ENCODE measurements around the gene SUN5. TPM values are rescaled to one million over a fixed set of nuclear protein-coding genes. Genes with fewer than 3 reads are reported as not detected.
"Not testable (repeated sequence)": the region's sequence is repeated elsewhere in the genome, so short reads cannot be mapped to it uniquely, and the experiment has no call there.

Gene SUN5, protein sequence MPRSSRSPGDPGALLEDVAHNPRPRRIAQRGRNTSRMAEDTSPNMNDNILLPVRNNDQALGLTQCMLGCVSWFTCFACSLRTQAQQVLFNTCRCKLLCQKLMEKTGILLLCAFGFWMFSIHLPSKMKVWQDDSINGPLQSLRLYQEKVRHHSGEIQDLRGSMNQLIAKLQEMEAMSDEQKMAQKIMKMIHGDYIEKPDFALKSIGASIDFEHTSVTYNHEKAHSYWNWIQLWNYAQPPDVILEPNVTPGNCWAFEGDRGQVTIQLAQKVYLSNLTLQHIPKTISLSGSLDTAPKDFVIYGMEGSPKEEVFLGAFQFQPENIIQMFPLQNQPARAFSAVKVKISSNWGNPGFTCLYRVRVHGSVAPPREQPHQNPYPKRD
- not detected for total RNA-seq
- polyA plus RNA-seq, result not detected
- long read RNA-seq, donor 1, result 0 reads
- long read RNA-seq, donor 2, result 0 reads

DNA sequence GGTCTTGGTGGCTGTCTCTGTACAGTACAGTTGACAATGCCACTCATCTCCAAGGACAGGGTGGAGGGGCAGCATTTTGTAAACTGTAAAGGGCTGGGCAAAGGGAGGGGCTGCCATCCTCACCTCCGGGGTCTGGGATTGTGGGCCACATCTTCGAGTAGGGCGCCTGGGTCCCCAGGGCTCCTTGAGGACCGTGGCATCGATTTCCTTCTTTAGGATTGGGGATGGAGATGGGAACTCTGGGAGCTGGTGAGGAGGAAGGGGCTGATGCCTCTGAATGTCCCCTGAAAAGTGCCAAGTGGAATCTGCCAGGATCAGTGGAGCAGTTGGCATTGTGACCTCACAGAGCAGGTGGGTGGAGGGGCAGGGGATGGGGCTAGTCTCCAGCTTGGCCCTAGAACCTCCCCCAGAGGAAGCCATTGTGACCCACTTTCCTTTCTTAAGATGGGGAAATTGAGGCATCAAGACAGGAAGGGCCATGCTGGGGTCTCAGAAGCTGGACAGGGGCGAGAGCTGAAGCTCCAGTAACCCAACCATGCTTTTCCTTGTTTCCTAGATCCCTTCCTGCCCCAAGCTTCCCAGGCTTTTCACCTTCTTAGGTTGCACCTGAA lies at the start of gene SUN5:
Gene SUN5, minus strand, starts transcription at position 293 of the 611 bp plus-strand sequence. Its CDS starts 93 bp downstream, at position 200.
- no peaks in the 10 kb centered on the region for H3K27me3 ChIP-seq (ENCODE audit: insufficient read depth in 3 of 3, low read length in 2 of 3)
- no peak within 1 kb of the TSS for H3K27ac ChIP-seq
- DNase-seq (no peak), ATAC-seq (no peak)
- no peak within 1 kb of the TSS for H3K4me3 ChIP-seq
- no peaks in the 10 kb centered on the region for H3K36me3 ChIP-seq (ENCODE audit: insufficient read depth in 1 of 2, low read depth in 1 of 2)
- intact Hi-C loops (cut with DNase I), result loop anchor here in 1 of 2 donors (1.0 kb wide), 1 partner anchor 25 kb away; no protein-coding TSS in a partner anchor
- TF ChIP-seq, protein P1, sequence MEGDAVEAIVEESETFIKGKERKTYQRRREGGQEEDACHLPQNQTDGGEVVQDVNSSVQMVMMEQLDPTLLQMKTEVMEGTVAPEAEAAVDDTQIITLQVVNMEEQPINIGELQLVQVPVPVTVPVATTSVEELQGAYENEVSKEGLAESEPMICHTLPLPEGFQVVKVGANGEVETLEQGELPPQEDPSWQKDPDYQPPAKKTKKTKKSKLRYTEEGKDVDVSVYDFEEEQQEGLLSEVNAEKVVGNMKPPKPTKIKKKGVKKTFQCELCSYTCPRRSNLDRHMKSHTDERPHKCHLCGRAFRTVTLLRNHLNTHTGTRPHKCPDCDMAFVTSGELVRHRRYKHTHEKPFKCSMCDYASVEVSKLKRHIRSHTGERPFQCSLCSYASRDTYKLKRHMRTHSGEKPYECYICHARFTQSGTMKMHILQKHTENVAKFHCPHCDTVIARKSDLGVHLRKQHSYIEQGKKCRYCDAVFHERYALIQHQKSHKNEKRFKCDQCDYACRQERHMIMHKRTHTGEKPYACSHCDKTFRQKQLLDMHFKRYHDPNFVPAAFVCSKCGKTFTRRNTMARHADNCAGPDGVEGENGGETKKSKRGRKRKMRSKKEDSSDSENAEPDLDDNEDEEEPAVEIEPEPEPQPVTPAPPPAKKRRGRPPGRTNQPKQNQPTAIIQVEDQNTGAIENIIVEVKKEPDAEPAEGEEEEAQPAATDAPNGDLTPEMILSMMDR (IDR thresholded peaks at IDR 0.05), result no peak
- 74 to 86% (median 78%) methylated on average over 6 of the region's 6 CpGs for WGBS, 3 donors
- no peaks in the 10 kb centered on the region for H3K4me1 ChIP-seq
- H3K9me3 ChIP-seq, result no peaks in the 10 kb centered on the region

GRCh38 chr20:33053291-33054106 lies 49.3 kb upstream of the SUN5 start, which contains the start of gene BPIFB3:
BPIFB3 (plus strand) TSS chr20:33053903; CDS start chr20:33055436, 1,533 bp downstream.
- TF ChIP-seq, protein P1 (IDR thresholded peaks at IDR 0.05), result no peak
- no peak for DNase-seq
- intact Hi-C loops (cut with DNase I), result no loop called here
- Histone ChIP-seq H3K9me3 (no peaks in the 10 kb centered on the region), H3K4me1 (no peaks in the 10 kb centered on the region), H3K36me3 (ENCODE audit: insufficient read depth in 1 of 2, low read depth in 1 of 2) (no peaks in the 10 kb centered on the region), H3K27me3 (ENCODE audit: insufficient read depth in 3 of 3, low read length in 2 of 3) (no peaks in the 10 kb centered on the region), H3K4me3 (no peak within 1 kb of the TSS), H3K27ac (no peak within 1 kb of the TSS)
- ATAC-seq, result no peak
- WGBS, 3 donors, result 78 to 82% (median 80%) methylated on average over 24 to 25 of the region's 25 CpGs

- H3K4me1 ChIP-seq, result no peaks in the 10 kb centered on the region
- H3K4me3 ChIP-seq, result no peak overlapping the region
- TF ChIP-seq, protein P1 (IDR thresholded peaks at IDR 0.05), result no peak
- intact Hi-C loops (cut with DNase I), result no loop called here
- H3K27ac ChIP-seq, result no peak overlapping the region
- ATAC-seq, result no peak
- DNase-seq, result no peak
- WGBS, 3 donors, result 62 to 86% (median 84%) methylated on average over 4 of the region's 4 CpGs
- H3K27me3 ChIP-seq (ENCODE audit: insufficient read depth in 3 of 3, low read length in 2 of 3), result no peaks in the 10 kb centered on the region
- no peaks in the 10 kb centered on the region for H3K36me3 ChIP-seq (ENCODE audit: insufficient read depth in 1 of 2, low read depth in 1 of 2)
- H3K9me3 ChIP-seq, result no peaks in the 10 kb centered on the region
These were observed 47.1 kb upstream of the SUN5 start for GRCh38 chr20:33051333-33051732.

- Histone ChIP-seq H3K27me3 (ENCODE audit: insufficient read depth in 3 of 3, low read length in 2 of 3) (peaks cover 0 to 1% (median 0%) of the 10 kb centered on the region in 3 donors), H3K9me3 (peaks cover 8% of the 10 kb centered on the region), H3K27ac (no peak overlapping the region), H3K36me3 (ENCODE audit: insufficient read depth in 1 of 2, low read depth in 1 of 2) (no peaks in the 10 kb centered on the region), H3K4me3 (no peak overlapping the region), H3K4me1 (no peaks in the 10 kb centered on the region)
- TF ChIP-seq, protein P1 (IDR thresholded peaks at IDR 0.05), result no peak
- intact Hi-C loops (cut with DNase I), result no loop called here
- DNase-seq (no peak), ATAC-seq (no peak)
- 76 to 79% (median 78%) methylated on average over 3 of the region's 3 CpGs for WGBS, 3 donors
These were observed 42.2 kb upstream of the SUN5 start for GRCh38 chr20:33046412-33046811.

DNA sequence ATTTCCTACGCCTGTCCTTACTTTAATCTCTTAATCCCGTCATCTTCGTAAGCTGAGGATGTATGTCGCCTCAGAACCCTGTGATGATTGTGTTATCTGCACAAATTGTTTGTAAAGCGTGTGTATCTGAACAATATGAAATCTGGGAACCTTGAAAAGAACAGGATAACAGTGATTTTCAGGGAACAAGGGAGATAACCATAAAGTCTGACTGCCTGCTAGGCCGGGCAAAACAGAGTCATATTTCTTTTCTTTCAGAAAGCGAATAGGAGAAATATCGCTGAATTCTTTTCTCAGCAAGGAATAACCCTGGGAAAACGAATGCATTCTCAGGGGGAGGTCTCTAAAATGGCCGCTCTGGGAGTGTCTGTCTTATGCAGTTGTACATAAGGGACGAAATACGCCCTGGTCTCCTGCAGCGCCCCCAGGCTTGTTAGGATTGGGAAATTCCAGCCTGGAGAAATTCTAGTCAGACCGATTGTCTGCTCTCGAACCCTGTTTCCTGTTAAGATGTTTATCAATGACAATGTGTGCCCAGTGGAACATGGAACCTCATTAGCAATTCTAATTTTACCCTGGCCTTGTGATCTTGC lies 41.0 kb upstream of the SUN5 start:
- H3K27ac ChIP-seq; intact Hi-C loops (cut with DNase I); H3K27me3 ChIP-seq (ENCODE audit: insufficient read depth in 3 of 3, low read length in 2 of 3); H3K36me3 ChIP-seq (ENCODE audit: insufficient read depth in 1 of 2, low read depth in 1 of 2); ATAC-seq; H3K4me1 ChIP-seq; H3K4me3 ChIP-seq; H3K9me3 ChIP-seq; DNase-seq: not testable (repeated sequence)
- 75 to 83% (median 80%) methylated on average over 15 of the region's 15 CpGs for WGBS, 3 donors

All from psoas muscle (tissue), 8 donors.